Activated T-helper 2 cell treated with anti-CD3 and anti-CD28 coated beads, Interferon-gamma antibody, Interleukin-2, Interleukin-4, amounts not matched to agents 10 μg/mL and 5 μg/mL and 100 μg/mL, durations not matched to agents 14 hours and 24 hours and 36 hours (primary cell): ENCODE results near the gene TAP2. TPM values are rescaled to one million over a fixed set of nuclear protein-coding genes. Genes with fewer than 3 reads are reported as not detected.
"Not testable (repeated sequence)": the region's sequence is repeated elsewhere in the genome, so short reads cannot be mapped to it uniquely, and the experiment has no call there.

ENCODE experiments used
- DNase-seq: peaks from one replicate; pipeline ENCODE4 v3.0.0; 2021; ENCODE audit warnings: low spot score
- H3K27ac Mint-ChIP-seq: one replicate; pipeline ENCODE4 v1.8.0; 2021; ENCODE audit warnings: mixed read lengths
- H3K27me3 Mint-ChIP-seq: one replicate; pipeline ENCODE4 v1.8.0; 2021; ENCODE audit warnings: low read depth, mixed read lengths
- H3K36me3 Mint-ChIP-seq: one replicate; pipeline ENCODE4 v1.8.0; 2021; ENCODE audit warnings: low read depth, mixed read lengths
- H3K4me1 Mint-ChIP-seq: one replicate; pipeline ENCODE4 v1.8.0; 2021; ENCODE audit warnings: low read depth, mixed read lengths
- H3K4me3 Mint-ChIP-seq: one replicate; pipeline ENCODE4 v1.8.0; 2021; ENCODE audit warnings: low read depth, mild to moderate bottlenecking, moderate library complexity, mixed read lengths
- H3K9me3 Mint-ChIP-seq: one replicate; pipeline ENCODE4 v1.8.0; 2021; ENCODE audit warnings: mixed read lengths
- intact Hi-C: fragments of 100-400 bp; cut with micrococcal nuclease; formaldehyde crosslinking; loops from one replicate; pipeline ENCODE4 v1.15.1; 2023
- total RNA-seq: library from RNA; stranded (reverse); gene quantifications from 2 replicates; pipeline ENCODE4 v1.2.3, GENCODE V29; 2022

Gene TAP2
- 142 and 162 TPM in 2 replicates for total RNA-seq

DNA sequence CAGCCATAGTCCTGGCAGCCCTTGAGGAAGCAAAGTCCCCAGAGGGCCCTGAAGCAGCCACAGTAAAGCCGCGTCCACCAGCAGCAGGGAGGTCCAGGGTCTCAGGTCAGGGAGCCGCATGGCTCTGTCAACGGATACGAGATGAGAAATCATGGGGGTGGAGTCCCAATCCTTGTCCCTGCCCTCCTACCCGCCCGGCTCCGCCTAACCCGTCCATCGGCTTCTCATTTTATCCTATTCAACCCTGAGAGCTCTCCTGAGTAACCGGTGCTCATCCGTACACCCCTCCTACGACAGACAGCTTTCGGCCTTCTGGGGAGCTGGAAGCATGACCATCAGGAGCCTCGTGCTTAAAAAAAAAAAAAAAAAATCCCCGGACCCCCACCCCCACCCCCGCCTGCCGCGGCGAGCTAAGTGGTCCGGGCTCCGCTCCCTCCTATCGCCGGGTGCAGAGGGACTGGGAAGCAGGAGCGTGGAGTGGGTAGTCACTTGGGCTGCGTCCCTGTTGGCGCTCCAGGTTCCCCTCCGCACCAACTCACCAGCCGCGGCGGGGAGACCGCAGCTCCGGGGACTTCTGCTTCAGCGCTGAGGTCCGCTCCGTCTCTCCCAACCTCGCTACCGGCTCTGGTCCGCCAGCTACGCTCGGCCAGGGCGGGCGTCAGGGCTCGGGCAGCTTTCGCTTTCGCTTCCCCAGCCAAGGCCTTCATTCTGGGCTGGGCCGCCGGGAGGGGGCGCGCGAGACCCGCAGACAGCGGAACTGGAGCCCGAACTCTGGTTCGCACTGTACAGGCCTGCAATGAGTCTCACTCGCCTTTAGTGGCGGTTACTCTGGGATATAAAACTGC, at the start of gene TAP2:
TSS of gene TAP2 (minus strand) at position 626 of the 845 bp plus-strand sequence. CDS start at position 120, 506 bp downstream.
- peak within 1 kb of the TSS; percentile 88 for H3K4me3 Mint-ChIP-seq
- peaks cover 84% of the 10 kb centered on the region for H3K36me3 Mint-ChIP-seq
- intact Hi-C loops = loop anchor here (1.0 to 10.0 kb wide), 4 partner anchors 16 to 644 kb away; partner anchors contain the start of genes GPSM3, PBX2 and PSMB9
- DNase-seq = peak; percentile 96
- peaks cover 72% of the 10 kb centered on the region for H3K4me1 Mint-ChIP-seq
- H3K9me3 Mint-ChIP-seq = no peaks in the 10 kb centered on the region
- peak within 1 kb of the TSS; percentile 83 for H3K27ac Mint-ChIP-seq
- H3K27me3 Mint-ChIP-seq = no peaks in the 10 kb centered on the region

GRCh38 chr6:32887616-32888015, 49.1 kb upstream of the TAP2 start:
- Mint-ChIP-seq H3K27ac (no peak overlapping the region), H3K9me3 (no peaks in the 10 kb centered on the region), H3K4me1 (peaks cover 8% of the 10 kb centered on the region), H3K27me3 (no peaks in the 10 kb centered on the region), H3K4me3 (no peak overlapping the region), H3K36me3 (no peaks in the 10 kb centered on the region)
- DNase-seq = no peak
- intact Hi-C loops = no loop called here

- H3K4me3 Mint-ChIP-seq = no peak overlapping the region
- DNase-seq = no peak
- intact Hi-C loops = no loop called here
- H3K27me3 Mint-ChIP-seq = no peaks in the 10 kb centered on the region
- no peak overlapping the region for H3K27ac Mint-ChIP-seq
- peaks cover 11% of the 10 kb centered on the region for H3K4me1 Mint-ChIP-seq
- H3K9me3 Mint-ChIP-seq = no peaks in the 10 kb centered on the region
- peaks cover under 1% of the 10 kb centered on the region for H3K36me3 Mint-ChIP-seq
These were observed 48.3 kb upstream of the TAP2 start for GRCh38 chr6:32886681-32887383.

DNA sequence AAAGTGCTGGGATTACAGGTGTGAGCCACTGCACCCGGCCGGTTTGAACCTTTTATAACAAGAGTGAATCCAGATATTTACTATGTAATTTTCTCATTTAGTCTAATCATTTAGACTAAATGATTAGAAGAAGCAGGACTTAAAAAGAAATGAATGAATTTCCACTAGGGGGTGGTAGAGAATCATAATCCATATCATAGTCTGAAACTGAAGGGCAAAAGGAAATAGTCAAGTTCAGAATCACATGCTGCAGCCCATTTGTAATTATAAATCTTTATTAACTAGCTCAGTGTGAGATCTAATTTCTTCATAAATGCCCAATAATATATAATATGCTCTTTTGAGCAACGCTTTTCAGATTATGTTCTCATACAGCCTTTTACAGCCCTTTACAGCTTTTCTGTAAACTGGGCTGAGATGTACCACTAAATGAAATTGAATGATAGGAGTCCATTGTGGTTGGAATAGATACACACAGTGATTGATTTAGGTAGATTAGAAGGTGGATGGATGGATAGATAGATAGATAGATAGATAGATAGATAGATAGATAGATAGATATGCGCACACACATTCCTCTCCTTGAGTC, 47.3 kb upstream of the TAP2 start:
- DNase-seq = no peak
- intact Hi-C loops = loop anchor here (1.0 kb wide), 1 partner anchor 99 kb away; no protein-coding TSS in a partner anchor
- Mint-ChIP-seq H3K9me3 (no peaks in the 10 kb centered on the region), H3K36me3 (peaks cover 9% of the 10 kb centered on the region), H3K27ac (no peak overlapping the region), H3K4me3 (no peak overlapping the region), H3K27me3 (no peaks in the 10 kb centered on the region), H3K4me1 (peaks cover 8% of the 10 kb centered on the region)

DNA sequence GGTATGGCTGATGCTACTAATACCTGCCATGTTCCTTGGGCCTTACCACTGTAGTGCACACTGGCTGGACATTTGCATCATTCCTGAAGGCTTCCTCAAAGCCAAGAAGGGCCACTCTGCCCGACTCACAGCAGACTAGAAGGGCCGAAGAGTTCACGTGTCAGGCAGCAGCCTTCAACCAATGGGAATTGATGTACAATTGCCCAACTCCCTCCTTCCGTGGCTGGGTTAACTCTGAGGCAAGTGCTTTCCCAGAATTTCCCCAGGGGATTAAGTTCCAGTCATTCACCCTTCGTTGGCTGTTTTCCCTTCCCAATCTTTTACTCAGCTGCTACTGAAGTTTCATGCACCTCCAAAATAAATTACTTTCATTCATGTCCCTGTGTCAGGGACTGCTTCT, 45.2 kb upstream of the TAP2 start:
- Mint-ChIP-seq H3K27ac (no peak overlapping the region), H3K36me3 (peaks cover 24% of the 10 kb centered on the region), H3K27me3 (no peaks in the 10 kb centered on the region), H3K4me3 (no peak overlapping the region), H3K4me1 (peaks cover 8% of the 10 kb centered on the region), H3K9me3 (no peaks in the 10 kb centered on the region)
- DNase-seq = no peak
- intact Hi-C loops = no loop called here

- Mint-ChIP-seq H3K27ac (no peak overlapping the region), H3K27me3 (no peaks in the 10 kb centered on the region), H3K4me3 (no peak overlapping the region), H3K9me3 (no peaks in the 10 kb centered on the region), H3K4me1 (peaks cover 8% of the 10 kb centered on the region), H3K36me3 (peaks cover 26% of the 10 kb centered on the region)
- no peak for DNase-seq
- intact Hi-C loops = no loop called here
These were observed 44.3 kb upstream of the TAP2 start for GRCh38 chr6:32882879-32883250.

DNA sequence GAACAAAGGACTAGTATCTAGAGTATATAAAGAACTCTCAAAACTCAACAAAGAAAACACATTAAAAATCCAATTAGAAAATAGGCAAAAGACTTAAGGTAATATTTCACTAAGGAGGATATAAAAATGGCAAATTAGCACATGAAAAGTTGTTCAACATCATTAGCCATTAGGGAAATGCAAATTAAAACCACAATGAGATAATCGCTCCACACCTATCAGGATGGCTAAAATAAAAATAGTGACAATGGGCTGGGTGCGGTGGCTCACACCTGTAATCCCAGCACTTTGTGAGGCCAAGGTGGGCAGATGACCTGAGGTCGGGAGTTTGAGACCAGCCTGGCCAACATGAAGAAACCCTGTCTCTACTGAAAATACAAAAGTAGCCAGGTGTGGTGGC, 42.4 kb upstream of the TAP2 start:
- intact Hi-C loops, H3K27me3 Mint-ChIP-seq, H3K9me3 Mint-ChIP-seq: not testable (repeated sequence)

GRCh38 chr6:32879691-32880090, 41.2 kb upstream of the TAP2 start:
- no peaks in the 10 kb centered on the region for H3K9me3 Mint-ChIP-seq
- intact Hi-C loops = no loop called here
- no peak overlapping the region for H3K27ac Mint-ChIP-seq
- H3K4me3 Mint-ChIP-seq = no peak overlapping the region
- peaks cover 5% of the 10 kb centered on the region for H3K4me1 Mint-ChIP-seq
- peaks cover 27% of the 10 kb centered on the region for H3K36me3 Mint-ChIP-seq
- H3K27me3 Mint-ChIP-seq = no peaks in the 10 kb centered on the region
- no peak for DNase-seq

More for the DNA sequence above, 42.4 kb upstream of the TAP2 start:
- peaks cover 27% of the 10 kb centered on the region for H3K36me3 Mint-ChIP-seq
- not testable (repeated sequence) for H3K4me3 Mint-ChIP-seq, H3K27ac Mint-ChIP-seq, DNase-seq, H3K4me1 Mint-ChIP-seq

DNA sequence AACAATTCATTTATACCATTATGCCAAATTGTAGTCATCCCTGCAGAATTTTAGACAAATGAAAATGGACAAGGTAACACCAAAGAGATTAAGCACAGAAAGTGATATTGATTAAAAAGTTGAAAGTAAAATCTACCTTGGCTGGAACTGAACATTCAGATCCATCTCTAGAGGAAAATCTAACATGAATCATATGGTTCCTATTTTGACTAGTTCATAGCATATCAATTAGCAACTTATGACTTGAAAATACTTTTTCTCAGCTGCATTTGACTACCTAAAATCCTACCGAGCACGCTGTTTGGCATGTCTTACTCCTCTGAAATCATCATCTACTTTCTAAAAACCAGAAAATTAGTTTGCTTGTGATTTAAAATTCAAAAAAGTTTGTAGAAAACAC, 38.1 kb upstream of the TAP2 start:
- Mint-ChIP-seq H3K4me3 (no peak overlapping the region), H3K9me3 (no peaks in the 10 kb centered on the region), H3K36me3 (peaks cover 42% of the 10 kb centered on the region), H3K4me1 (no peaks in the 10 kb centered on the region), H3K27me3 (no peaks in the 10 kb centered on the region), H3K27ac (no peak overlapping the region)
- intact Hi-C loops = no loop called here
- DNase-seq = no peak

GRCh38 chr6:32873947-32874346, 35.4 kb upstream of the TAP2 start:
- H3K4me1 Mint-ChIP-seq, H3K27me3 Mint-ChIP-seq, intact Hi-C loops, DNase-seq, H3K4me3 Mint-ChIP-seq, H3K9me3 Mint-ChIP-seq, H3K27ac Mint-ChIP-seq: not testable (repeated sequence)
- H3K36me3 Mint-ChIP-seq = peaks cover 22% of the 10 kb centered on the region

DNA sequence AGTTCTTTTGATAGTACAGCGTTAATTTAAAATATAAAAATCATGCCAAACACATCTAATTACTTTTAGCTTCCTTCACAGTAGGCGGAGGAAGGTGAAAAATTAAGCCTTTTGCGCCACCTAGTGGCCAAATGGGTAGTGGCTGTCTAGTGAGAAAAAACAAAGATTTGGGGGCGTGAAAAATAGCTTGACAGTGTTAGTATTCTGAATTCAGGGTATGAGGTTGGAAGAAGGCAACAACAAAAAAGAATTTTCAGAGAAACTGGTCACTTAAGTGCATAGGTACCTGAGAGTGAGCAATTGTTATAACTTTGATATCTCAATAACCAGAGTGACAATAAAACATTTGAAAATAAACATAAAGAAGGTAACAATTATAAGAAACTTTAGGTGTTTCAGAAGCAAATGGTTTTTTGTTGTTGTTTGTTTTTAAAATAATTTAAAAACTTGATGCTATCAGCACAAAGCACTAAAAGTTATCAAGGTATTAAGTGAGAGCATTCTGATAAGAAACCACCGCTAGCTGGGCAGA, 29.8 kb upstream of the TAP2 start:
- Mint-ChIP-seq H3K27ac (no peak overlapping the region), H3K36me3 (peaks cover 24% of the 10 kb centered on the region), H3K9me3 (no peaks in the 10 kb centered on the region), H3K27me3 (no peaks in the 10 kb centered on the region), H3K4me3 (no peak overlapping the region), H3K4me1 (peaks cover 40% of the 10 kb centered on the region)
- intact Hi-C loops = loop anchor here (1.0 to 10.0 kb wide), 2 partner anchors 30 to 54 kb away; partner anchors contain the start of genes HLA-DOB and TAP2
- peak; percentile 76 for DNase-seq

- Mint-ChIP-seq H3K27me3 (no peaks in the 10 kb centered on the region), H3K4me1 (peaks cover 40% of the 10 kb centered on the region), H3K36me3 (peaks cover 27% of the 10 kb centered on the region), H3K4me3 (no peak overlapping the region), H3K9me3 (no peaks in the 10 kb centered on the region), H3K27ac (peak overlapping the region; percentile 73)
- DNase-seq = no peak
- intact Hi-C loops = loop anchor here (1.0 to 10.0 kb wide), 2 partner anchors 29 to 53 kb away; partner anchors contain the start of genes HLA-DOB and TAP2
These were observed 29.2 kb upstream of the TAP2 start for GRCh38 chr6:32867554-32868256.
